NCI-H226 (cell line): ENCODE results near the gene F10.
"Not testable (repeated sequence)": the region's sequence is repeated elsewhere in the genome, so short reads cannot be mapped to it uniquely, and the experiment has no call there.

ENCODE experiments used
- DNase-seq: peaks from one replicate; pipeline ENCODE4 v3.0.0-alpha.2; 2015

F10 gene

DNA sequence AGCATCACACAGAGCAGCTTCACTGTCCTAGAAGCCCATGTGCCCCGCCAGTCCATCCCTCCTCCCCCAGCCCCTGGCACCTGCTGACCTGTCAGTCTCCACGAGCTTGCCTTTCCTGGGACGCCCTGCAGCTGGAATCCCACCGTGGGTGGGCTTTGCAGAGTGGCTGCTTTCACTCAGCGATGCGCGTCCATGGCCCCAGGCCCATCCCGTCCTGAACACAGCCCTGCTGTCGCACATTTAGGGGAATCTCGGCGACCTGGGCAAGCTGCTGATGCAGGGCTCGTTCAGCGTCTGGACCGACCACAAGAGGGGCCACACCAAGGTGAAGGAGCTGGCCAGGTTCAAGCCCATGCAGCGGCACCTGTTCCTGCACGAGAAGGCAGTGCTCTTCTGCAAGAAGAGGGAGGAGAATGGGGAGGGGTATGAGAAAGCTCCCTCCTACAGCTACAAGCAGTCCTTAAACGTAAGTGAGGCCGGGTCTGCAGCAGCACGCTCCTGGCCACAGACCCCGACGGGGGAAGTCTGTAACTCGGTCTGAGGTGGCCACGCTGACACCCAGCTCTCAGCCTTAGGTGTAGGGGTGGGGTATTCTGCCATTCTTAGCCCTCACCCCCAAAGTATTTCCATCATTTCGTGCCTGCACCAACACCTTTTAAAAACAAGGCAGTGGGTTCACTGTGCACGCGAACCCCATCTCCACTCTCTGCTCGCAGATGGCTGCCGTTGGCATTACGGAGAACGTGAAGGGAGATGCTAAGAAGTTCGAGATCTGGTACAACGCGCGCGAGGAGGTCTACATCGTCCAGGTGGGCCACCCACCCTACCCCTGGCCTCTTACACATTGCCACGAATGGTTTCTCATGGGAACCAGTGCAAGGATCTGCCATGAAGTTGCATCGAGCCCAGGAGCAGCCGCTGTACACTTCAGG is 35.3 kb upstream of the F10 start:
- no peak for DNase-seq

DNA sequence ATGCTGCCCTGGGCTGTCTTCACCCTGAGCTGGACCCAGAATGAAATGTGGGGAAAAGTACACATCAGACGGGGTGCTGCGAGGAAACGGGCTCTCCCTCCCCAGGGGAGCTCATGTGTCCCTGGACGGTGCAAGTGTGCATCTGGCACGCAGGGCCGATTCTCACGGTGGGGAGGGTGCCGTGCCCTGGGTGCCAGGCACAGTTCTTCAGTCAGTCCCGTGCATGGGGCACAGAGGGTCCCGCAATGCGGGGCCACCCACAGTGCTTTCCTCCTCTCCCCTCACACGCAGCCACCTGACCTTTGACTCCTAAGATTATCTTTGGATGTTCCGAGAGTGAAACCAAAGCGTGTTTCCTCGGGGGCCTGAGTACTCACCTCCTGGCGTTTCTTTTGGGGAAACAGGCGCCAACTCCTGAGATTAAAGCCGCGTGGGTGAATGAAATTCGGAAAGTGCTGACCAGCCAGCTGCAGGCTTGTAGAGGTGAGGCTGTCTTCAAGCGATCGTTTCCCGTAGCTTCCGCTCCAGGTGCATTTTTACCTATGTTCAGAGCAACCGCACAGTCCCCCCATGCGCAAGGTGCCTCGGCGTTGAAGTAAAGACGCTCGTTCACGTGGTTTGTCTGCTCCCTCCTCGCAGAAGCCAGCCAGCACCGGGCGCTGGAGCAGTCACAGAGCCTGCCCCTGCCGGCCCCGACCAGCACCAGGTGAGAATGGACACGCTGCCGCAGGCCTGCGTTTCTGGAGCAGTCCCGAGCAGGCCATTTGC is 34.5 kb upstream of the F10 start:
- no peak for DNase-seq

DNA sequence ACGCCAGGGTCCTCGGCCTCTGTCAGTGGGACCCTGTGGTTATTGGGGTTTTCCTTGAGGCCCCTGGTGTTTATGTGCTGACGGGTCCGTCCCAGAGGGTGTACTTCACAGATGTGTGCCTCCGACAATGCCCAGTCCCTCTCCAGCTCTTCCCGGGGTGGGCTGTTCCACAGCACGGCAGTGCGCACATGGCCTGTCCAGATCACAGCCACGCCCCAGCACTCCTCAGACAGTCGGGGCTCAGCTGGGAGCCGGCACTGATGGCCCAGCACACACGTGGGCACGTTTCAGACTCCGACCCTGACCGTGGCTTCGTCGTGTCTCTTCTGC is 33.9 kb upstream of the F10 start:
- no peak for DNase-seq

DNA sequence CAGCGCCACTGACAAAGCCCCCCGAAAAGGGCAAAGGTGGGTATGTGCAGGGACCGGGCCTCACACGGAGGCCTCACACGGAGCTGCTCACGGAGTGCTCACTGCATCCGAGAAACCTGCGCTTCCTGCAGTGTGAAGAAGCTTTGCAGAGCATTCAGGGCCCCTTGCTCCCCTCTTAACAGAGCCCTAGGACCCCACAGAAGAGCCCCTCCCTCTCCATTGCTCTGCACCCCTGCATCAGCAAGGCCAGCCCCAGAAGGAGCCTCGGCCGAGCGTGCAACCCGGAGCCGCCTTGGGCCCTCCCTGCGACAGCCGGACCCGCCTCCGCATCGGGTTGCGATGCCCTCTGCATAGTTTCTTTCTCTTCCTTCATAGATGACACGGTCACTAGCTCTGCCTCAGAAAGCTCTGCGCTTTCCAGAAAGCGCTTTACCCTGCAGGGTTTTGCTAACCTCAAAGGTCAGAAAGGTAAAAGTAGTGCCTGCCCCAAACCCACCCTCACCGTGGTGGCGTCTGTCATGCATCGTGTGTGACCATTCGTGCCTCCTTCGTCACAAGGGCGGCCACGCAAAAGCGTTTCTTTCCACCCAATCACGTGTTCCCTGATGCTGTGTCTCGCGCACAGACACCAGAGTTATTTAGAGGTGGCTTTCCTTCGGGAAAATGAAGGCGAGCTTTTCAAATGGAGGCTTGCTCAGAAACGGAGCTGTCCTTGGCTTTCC is 32.7 kb upstream of the F10 start:
- no peak for DNase-seq

DNA sequence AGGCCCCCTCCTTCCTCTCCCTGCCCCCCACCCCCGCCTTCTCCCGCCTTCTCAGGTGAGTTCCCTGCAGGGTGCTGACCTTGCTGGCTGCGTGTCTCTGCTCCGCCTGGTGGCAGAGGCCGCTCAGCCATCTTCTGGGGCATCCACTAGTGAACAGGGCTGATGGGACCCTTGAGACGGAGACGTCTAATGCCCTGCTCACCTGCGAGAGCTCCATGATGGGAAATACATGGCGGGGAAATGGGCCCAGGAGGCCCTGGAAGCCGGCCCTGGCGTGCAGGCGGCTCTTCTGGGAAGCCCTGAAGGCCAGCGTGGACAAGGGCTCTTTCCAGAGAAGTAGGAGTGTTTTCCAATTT is 32.2 kb upstream of the F10 start:
- DNase-seq, result no peak

DNA sequence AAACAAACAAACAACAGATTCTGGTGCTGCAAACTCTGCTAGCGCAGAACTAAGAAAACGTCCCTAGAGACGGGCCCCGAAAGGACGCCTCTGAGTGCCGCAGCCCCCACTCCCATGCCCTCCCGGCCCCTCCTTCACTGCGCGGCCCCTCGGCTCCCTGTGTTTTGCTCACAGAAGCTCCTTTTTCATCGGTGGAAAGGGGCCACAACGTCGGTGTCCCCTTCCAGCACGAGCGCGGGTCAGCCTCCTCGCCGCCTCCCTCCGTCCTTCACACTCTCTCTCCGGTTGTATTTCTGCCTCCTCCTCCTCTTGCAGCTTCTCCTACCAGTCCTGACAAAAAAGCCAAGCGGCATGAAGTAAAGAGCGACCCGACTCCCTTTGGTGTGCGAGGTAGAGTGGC is 31.8 kb upstream of the F10 start:
- no peak for DNase-seq

DNA sequence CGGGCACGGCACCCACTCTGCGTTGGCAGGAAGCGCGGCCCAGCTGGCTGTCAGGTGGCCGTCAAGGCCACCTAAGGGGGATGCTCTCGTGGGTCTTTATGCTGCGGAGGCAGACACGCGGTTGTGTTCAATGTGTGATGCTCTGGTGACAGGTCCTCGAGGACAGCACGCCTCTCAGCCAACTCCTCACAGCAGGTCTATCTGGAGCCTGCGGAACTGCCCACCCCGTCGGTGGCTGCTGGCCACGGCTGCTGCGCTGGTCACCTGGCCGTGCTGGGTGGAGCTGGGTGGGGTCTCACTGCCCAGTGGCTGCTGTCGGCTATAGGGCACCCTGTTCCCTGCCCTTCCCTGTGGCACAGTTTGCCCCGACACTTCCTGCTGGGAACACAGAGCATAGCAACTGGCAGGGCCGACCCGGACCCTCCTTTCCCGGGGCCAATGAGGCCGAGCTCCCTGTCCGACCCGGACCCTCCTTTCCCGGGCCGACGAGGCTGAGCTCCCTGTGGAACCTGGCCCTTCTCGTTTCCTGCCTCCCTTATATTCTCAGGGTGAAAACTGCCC is 31.3 kb upstream of the F10 start:
- no peak for DNase-seq

DNA sequence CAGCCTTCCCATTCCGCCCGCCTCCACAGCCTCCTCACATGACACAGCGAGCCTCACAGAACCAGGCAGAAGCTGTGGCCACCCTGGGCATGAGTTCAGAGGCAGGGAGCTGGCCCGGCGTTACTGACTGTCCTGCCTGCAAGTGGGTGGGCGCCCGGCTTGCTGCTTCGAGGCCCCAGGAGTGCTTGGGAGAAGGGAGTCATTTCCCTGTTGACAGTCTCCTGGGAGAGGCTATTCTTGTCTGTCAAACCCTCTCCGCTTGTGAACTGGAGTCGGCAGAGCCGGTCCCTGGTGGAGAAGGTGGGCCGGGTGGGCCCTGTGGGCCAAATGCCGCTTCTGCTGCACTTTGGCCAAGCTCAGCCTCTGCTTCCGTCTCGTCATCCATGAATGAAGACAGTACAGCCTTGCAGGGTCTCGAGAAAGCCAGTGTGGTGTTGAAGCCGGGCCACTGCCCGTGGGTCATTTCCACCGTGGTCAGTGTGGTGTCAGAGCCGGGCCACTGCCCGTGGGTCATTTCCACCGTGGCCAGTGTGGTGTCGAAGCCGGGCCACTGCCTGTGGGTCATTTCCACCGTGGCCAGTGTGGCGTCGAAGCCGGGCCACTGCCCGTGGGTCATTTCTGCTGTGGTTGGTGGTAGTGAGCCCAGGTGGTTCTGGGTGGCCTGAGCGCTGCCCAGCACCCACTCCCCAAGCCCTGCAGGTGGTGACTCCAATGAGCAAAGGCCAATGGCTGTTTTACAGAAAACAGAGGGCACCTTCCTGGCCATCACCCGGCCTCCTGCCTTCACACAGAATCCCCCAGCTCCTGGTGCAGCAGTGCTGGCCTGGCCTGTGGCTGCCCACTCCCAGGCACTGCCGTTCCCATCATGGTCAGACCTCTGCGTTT is 30.5 kb upstream of the F10 start:
- DNase-seq, result no peak

DNA sequence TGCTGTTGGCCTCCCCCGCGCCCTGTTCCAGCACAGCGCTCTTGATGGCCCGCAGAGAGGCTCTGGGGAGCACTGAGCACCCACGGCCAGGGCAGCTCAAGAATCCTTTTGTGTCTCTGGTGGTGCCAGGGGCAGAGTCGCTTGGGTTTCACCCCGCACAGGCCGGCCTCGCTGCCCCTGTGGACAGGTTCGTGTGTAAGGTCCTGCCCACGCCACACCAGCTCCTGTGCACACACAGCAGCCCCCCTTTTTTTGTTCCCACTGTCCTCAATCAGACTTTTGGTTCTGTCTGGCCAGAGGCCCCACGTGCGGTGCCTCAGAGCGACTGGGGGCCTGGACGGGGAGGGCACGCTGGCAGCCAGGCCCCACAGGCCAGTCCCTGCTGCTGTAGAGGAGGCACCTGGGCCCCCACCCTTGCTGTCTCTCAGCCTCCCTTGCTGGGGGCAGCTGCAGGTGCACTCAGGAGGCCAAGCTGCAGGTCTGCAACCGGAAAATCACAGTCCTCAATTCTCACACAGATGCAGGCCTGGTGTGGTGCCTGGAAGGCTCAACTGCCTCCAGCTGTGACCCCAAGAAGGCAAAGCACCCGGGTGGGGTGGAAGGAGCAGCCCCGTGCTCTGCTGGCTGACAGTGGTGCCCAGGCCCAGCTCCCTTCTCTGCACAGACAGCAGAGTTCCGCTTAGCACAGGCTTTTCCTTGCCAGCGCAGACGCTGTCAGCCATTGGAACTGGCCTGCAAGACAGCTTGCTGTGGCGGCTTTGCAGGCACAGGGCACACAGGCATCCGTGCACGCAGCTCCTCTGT is 29.6 kb upstream of the F10 start:
- DNase-seq, result no peak

DNA sequence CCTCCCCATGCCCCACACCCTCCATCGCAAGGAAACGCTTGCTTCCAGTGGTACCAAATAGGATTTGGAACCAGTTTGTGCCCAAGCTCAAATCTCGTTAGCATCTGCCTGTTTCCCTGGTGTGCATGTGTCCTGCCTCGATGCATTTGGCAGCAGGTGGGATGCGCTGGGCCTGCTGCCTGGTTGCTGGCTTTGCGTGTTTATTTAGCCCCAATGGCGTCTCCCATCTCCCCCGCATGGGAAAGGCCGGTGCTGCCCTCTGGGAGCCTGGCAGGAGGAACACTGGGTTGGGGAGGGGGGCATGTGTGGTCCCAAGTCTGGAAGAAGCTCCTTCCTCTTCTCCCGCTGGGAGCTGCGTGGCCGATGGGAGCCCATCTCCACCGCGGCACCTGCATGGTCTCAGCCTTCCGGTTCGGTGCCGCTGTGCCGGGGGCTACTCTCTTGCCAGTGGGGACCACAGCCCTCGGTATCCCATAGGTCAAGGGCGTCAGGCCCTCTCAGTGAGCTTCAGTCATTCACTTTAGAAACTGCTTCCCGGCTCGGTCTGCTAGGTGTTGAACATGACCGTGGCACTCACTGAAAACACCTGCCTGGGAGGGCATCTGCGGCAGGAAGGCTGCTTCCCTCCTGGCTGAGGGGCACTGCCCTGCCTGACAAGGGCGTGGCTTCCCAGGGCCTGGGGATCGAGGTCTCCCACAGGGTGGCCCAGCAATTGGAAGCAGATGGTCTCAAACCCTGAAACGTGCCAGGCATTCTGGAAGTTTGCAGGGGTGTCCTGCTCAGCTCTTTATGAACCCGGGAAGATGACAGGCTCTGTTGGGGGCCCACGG is 28.8 kb upstream of the F10 start:
- DNase-seq, result no peak

DNA sequence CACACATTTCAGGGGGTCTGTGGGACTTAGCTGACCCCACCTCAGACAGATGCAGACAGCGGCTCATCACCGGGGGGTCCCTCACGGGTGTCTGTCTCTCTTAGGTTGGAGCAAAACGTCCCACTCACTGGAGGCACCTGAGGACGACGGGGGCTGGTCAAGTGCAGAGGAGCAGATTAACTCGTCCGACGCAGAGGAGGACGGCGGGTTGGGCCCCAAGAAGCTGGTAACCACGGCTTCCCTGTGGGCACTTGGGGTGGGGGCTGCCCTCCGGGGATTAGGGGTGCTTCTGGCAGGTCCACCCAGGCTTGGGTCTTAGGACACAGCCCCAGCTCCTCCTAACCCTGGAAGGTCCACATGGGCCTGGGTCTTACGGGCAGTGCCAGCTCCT is 28.2 kb upstream of the F10 start:
- DNase-seq, result no peak

DNA sequence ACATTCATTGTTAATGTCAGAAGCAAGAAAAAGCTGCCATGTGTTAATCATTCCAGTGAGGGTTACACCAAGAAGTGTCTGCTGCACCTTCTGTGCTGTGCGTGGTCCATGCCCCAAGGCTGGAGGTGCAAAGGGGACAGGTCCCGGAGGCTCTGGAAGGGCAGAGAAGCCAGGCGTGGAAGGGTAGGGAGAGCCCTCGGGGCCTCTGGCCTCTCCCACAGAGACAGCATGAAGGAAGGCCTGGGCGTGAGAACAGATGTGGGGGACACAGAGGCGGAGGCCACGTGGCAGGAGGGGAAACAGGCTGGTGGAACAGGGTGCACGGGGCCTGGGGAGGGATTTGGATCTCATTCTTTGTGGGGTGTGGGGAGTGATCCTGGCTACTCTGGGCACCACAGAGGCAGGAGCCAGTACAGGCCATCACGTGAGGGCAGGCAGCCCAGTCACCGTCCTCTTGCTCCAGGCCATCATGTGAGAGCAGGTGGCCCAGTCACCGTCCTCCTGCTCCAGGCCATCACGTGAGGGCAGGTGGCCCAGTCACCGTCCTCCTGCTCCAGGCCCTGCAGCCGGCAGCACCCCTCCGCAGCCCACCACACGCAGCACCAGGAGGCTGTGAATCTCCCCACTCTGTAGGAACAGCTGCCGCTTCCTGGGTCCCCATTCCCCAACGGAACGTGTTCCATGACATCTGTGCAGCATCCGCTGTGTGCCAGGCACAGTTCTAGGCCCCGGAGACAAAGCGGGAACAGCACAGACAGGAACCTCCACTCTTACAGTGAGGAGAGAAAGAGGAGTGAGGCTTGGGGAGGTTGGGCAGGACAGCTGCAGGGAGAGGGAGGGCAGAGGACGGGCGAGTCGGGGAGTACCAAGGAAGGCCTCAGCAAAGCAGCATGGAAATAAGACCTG is 27.2 kb upstream of the F10 start:
- DNase-seq, result no peak

DNA sequence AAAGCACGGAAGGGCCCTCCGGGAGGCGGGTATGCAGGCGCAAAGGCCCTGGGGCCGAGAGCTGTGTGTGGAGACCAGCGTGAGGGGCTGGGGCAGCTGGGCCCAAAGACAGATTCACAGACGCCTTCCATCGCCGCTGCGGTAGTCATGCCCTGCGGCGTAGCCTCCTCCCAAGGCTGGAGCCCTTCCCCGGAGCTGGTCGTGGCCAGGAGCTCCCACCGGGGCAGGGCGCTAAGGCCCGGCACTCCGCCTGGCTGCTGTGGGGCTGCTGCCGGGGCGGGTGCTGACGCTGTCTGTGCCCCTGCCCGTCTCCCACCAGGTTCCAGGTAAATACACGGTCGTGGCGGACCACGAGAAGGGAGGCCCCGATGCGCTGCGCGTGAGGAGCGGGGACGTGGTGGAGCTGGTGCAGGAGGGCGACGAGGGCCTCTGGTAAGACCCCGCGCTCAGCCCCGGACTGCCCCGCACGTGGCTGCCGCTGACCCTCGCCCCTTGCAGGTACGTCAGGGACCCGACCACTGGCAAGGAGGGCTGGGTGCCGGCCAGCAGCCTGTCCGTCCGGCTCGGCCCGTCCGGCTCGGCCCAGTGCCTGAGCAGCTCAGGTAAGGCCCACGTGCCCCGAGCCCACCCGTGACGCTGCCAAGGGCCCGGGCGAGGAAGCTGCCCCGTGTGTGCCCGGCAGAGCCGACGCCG is 26.4 kb upstream of the F10 start:
- DNase-seq, result no peak

DNA sequence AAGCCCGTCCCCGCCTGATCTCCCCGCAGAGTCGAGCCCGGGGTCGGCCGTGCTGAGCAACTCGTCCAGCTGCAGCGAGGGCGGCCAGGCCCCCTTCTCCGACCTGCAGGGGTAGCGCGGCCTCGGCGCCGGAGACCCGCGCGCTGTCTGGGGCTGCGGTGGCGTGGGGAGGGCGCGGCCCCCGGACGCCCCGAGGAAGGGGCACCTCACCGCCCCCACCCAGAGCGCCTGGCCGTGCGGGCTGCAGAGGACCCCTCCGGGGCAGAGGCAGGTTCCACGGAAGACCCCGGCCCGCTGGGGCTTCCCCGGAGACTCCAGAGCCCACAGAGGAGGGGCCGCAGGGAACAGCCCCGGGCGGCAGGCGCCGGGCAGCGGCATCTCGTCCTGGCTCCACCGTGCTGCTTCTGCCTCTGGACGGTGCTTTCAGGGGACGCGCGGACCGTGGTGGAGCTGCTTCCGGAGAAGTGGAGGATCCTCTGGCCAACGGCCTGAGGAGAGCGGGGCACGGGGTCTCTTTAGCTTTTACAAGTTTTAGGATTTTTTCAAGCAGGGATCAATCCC is 25.8 kb upstream of the F10 start:
- DNase-seq, result no peak

DNA sequence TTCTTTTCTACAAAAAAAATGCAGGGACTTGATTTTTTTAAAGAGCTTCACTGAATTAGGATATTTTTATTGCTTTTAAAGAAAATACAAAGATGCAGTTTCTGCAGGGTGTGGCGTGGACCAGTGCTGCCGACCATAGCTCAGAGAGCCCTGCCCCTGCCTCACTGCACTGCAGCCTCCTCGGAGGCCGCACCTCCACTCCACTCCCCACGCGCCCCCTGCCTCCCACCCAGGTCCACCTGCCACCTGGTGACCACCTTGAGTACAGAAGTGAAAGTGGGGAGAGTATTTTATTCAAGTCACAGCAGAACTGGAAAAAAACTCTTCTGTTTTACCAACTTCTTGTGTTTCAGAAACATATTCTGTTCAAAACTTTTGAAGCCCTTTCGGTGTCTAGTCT is 24.9 kb upstream of the F10 start:
- DNase-seq, result no peak

DNA sequence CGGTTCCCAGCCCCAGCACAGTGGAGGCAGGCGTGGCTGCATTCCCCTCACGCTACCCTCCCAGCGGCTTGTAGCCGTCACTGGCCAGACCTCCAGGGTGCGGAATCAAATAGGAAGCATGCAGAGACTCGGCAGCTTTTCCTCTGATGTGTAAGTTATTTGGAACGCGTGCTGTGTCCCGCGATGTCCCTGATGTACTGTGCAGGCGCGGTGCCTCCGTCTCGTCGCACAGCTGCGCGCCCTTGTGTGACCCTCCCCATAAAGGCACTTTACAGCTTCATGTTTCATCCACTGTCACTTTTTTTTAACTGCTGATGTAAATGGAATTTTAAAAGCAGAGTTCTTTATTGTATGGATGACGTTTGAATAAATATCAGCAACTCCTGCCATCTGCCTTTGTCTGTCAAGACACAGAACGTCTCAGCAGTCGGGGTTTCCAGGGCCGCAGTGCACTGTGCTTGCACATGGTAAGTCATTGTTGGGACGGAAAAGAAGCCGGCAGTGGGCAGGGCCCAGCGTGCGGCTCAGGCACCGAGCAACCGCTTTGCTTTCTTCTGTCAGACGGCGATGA is 24.4 kb upstream of the F10 start:
- DNase-seq, result no peak

DNA sequence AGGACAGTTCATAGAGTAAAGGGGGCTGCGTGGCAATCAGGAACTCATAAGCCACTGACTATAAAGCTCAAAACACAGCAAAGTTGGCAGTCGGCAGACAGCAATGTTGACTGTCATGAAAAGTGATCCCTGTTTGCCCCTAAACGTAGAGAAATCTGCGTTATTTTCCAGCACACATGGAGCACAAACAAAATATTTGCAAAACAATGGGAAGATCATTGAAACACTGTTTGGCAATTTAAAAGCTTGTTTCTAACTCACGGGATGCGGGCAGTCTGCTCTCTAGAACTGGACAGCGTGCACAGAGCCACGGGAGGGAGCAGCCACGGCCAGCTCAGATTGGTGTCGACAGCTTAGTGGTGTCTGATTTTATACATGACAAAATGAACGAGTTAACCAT is 23.5 kb upstream of the F10 start:
- no peak for DNase-seq

DNA sequence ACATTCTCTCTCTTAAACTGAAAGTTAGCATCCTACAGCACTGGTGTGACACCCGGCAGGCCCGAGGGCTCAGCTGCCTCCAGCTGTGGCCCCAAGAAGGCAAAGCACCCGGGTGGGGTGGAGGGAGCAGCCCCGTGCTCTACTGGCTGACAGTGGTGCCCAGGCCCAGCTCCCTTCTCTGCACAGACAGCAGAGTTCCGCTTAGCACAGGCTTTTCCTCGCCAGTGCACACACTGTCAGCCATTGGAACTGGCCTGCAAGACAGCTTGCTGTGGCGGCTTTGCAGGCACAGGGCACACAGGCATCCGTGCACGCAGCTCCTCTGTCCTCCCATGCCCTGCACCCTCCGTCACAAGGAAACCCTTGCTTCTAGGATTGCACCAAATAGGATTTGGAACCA is 20.3 kb upstream of the F10 start:
- not testable (repeated sequence) for DNase-seq
